HG03520 (cell line): ENCODE data around the gene ILDR2.

Experiments
- ATAC-seq: cut with Tn5 transposase; IDR thresholded peaks from one replicate; pipeline ENCODE4 v1.9.1; 2021; ENCODE audit warnings: mild to moderate bottlenecking, moderate library complexity; ENCODE audit not compliant: unreplicated experiment

Gene ILDR2

GRCh38 chr1:166971252-166971651 is 4.1 kb downstream of the ILDR2 start:
- no peak for ATAC-seq

DNA sequence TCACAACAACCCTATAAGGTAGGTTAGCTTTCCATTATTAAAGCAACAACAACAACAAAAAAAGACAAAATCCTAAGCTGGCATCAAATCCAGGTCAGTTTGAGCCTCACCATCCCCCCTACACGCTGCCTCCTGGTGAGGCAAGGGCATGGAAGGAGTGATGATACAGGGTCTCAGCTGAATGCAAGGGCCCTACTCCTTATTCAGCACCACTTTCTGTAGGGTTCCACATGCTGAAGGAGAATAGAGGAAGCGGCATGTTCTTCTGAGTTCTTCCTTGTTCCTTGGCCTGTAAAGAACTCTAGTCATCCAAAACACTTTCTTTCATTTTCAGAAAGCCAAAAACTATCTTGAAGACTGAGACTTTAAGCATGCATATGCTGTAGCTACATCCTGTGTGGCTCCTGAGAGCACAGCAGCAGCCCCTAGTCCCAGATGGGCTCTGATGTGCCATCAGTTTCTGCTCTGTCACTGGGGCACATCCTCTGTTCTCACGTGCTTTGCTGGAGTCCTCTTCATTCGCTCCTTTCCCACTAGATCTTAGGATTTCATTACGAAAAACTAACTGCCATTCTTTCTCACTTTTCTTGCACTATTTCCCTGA is 6.2 kb downstream of the ILDR2 start:
- peak; percentile 86 for ATAC-seq

DNA sequence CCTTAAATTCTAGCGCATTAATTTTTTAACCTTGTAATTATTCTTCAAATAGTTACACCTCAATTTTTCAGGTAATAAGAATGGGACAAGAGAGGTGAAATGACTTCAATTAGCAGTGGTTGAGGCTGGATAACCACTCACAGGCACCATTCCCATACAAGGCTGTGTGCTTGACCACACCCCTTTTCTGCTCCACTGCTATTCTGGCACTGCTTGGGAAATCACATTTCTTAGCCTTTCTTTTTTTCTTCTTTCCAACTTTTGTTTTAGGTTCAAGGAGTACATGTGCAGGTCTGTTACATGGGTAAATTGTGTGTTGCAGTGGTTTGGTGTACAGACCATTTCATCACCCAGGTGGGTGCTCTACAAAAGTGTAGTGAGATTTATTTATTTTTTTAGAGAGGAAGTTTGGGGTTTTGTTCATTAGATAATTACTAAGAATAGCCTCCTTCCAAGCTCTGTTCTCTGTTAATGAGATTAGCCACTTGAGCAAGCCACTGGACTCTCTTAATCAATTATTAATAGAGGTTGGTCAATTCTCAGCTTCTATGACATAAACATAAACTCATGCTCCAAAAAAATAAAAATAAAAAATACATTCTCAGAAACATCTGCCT is 14.4 kb downstream of the ILDR2 start:
- ATAC-seq = no peak

DNA sequence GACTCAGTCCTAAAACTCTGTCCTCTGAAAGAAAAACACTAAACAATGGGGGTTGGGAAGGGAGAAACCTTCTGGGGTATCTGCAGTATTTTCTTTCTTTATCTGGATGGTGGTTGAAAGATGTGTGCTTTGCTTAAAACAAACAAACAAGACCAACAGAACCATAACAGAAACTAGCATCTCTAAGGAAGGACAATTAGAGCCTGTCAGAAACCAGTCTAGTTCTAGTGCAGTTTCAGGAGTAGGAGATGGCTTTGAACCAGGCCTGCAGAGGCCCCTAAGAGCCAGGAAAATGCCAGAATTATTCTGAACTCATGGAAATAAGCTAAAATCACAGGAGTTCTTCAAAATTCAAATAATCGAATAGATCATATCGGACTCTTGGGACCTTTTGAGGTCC is 18.5 kb downstream of the ILDR2 start:
- ATAC-seq = no peak

DNA sequence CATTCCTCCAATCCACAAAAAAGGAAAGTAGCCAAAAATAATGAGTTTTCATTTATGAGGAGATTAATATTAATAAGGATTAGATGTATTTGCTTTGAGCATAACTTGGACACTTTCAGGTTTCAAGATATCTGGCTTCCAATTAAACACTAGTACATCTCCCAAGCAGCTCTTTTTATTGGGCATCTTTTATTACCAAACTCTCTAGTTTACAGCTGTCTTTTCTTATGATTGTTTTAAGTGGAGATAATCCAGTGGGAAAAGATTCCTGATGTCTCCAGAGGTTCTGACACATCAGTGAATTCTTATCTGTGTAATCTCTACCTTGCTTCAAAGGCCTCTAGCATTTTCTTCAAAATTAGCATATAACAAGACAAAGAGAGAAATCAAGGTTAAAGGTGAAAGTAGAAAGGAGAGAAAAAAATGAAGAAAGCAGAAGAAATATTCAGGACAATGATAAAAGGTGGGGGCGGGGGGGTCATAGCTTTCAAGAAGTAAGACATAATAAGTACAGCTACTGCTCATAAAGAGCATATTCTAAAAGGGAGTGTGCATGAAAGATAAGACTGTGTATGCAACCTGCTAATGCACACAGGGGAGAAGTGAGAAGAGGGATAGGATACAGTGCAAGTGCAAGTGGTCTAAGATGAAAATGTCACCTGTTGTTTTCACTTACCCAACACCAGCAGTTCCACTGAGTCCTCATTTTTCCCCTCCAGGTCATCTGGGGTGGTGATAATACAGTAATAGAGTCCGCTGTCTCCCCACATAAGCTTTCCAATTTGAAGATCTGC is 19.1 kb downstream of the ILDR2 start:
- ATAC-seq = no peak

- no peak for ATAC-seq
These were observed 21.8 kb downstream of the ILDR2 start for GRCh38 chr1:166953491-166953890.

- no peak for ATAC-seq
These were observed 23.2 kb downstream of the ILDR2 start for GRCh38 chr1:166952002-166952746.

DNA sequence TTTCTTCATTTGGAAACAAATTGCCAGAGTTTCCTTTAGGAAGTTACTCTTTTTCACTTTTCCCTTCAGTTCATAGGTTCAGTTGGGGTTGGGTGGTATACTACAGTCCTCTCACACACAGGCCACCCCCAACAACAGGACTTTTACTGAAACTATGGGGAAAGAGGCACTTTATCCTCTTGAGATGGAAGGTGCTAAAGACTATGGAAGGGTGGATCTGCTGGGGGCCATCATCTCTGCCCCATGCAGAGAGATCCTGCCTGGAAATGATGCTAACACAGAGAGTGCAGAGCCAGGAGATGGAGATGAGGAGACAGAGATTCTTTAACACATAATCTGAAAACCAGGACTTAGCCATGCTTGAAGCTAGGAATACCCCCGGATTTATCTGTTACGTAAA is 24.3 kb downstream of the ILDR2 start:
- no peak for ATAC-seq

DNA sequence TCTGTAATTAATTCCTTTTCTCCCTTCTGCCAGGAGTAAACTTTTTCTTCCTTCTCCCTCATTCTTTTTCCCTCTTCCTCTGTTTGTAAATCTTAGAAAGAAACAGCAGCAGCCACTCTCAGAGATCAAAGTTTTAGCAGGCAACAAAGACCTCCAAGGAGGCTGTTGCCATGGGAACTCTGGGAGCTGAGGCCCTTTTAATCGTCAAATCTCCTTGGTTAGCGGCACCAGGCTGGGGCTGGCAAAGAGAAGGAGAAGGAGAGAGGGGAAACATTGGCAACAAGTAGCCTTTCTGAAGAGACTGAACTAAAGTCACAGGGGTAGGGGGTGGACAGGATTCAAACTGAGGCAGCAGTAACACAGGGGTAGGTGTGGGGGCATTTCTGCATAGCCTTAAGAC is 25.2 kb downstream of the ILDR2 start:
- ATAC-seq = no peak

- ATAC-seq = no peak
These were observed 26.4 kb downstream of the ILDR2 start for GRCh38 chr1:166948856-166949350.

- ATAC-seq = no peak
These were observed 27.8 kb downstream of the ILDR2 start for GRCh38 chr1:166947398-166948043.

- ATAC-seq = no peak
These were observed 31.0 kb downstream of the ILDR2 start for GRCh38 chr1:166944186-166944967.

- no peak for ATAC-seq
These were observed 35.5 kb downstream of the ILDR2 start for GRCh38 chr1:166939741-166940375.

DNA sequence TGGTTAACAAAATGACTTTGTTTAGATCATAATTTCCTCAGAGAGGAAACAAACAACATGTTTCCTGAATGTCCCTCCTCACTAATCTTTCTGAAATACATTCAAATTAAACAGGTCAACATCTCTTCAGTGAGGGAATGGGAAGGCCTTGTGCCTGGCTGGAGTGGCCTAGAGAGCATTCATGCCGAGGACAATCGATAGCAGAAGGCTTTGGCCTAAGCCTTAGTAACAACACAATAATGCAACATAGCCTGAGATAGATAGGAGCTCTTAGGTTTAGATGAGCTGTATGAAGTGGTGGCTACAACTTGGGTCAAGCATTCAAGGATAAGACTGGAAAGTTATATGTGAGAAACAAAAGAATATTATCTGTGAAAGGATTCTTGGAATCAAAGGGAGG is 37.4 kb downstream of the ILDR2 start:
- no peak for ATAC-seq

GRCh38 chr1:166937329-166937728 is 38.0 kb downstream of the ILDR2 start:
- no peak for ATAC-seq

DNA sequence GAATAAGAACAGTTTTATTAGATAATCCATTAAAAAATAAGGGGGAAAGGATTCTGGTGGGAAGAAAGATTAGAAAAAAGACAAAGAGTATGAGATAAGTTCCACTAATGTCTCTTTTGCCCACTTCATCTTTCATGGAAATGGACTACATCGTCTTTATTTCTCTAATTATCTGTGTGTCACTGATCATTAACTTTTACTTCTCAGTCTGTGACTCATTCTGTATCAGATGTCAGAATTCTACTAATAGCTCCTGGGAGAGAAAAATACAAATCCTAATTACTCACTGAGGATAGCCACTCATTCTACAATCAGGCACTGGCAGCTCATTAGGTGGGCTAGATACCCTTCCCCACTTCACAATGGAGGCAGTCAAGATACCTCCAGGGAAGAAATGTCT is 41.7 kb downstream of the ILDR2 start:
- ATAC-seq = no peak

DNA sequence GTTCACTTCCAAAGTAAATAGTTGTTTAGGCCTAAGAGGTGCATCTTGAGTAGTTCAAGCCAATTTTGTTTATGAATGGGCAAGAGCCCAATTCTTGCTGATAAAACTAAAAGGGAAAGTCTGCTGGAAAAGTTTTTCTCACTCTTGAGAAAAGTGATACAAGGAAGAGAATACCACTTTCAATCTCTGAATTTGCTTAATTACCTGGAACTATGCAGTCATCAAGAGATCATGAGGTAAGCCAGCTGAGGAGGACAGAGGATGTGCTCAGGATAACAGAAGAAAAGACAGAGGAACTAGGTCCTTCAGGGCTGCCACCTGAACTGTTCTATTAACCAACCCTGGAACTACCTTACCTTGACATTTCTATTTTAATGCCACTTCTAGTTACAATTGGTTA is 42.2 kb downstream of the ILDR2 start:
- no peak for ATAC-seq

DNA sequence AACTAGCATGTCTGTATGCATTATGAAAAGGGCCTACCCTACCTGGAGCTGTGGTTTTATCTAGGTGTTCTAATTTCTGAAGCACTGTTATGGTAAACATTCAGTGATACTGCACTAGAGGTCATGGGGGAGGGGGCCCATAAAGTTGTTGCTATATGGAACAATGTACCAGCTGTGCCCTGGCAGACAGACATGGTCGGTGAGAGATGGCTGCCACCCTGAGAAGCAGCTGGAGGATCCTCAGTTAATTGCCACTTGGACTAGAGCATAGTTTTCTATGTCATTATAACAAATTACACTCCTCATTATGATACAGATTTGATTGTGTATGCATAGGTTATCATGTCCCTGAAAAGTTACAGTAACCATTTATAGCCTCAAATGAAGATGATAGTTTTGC is 45.4 kb downstream of the ILDR2 start:
- ATAC-seq = no peak

DNA sequence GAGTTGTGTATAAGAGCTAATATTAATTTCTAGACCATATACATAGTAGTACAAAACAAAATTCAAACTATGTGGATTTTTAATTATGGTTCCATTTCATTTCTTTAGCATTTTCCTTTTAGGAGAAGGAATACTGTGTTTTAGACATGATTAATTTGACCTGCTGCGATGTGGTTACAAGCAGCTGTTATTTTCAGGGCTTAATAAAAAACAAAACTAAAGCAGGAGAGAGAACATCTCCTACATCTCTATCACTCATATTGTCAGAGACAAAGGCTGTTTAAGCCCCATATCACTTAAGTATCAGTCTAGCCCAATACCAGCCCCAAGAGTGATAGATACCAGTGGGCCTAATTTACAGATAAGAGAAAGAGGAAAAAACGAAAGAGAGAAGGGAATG is 47.6 kb downstream of the ILDR2 start:
- ATAC-seq = no peak
